GM12878 (cell line): ENCODE data around the gene ZNF396. TPM values are rescaled to one million over a fixed set of nuclear protein-coding genes. Genes with fewer than 3 reads are reported as not detected.

Experiments used
- ATAC-seq: fragments of 200-7000 bp; cut with Tn5 transposase; 3 replicates; pipeline ENCODE4 v1.9.1; 2020; ENCODE audit warnings: mild to moderate bottlenecking, moderate library complexity
- BruUV-seq: library from RNA; stranded (reverse); fragments of 400-500 nt; replicated peaks from 2 replicates; lab custom pipeline; 2021; lab: Mats Ljungman, UMichigan
- CTCF ChIA-PET: fragments of 300-600 bp; sonication (Branson Sonifier 250); formaldehyde crosslinking; extraction: SDS; loops from one replicate; lab custom pipeline; 2021; ENCODE audit warnings: inconsistent platforms; lab: Yijun Ruan, JAX
- POLR2A ChIA-PET: fragments of 350-600 bp; formaldehyde crosslinking; extraction: SDS; loops from one replicate; lab custom pipeline; 2021; ENCODE audit warnings: inconsistent platforms; lab: Charles Lee
- RAD21 ChIA-PET: fragments of 300-600 bp; sonication (Branson Sonifier 250); formaldehyde crosslinking; loops from one replicate; lab custom pipeline; 2023; ENCODE audit warnings: antibody characterized with exemption; ENCODE audit not compliant: unreplicated experiment; lab: Charles Lee
- SMC1A ChIA-PET: fragments of 300-600 bp; sonication (Branson Sonifier 250); formaldehyde crosslinking; loops from one replicate; lab custom pipeline; 2023; ENCODE audit not compliant: unreplicated experiment, uncharacterized antibody; lab: Charles Lee
- DNase-seq: peaks from one replicate; pipeline ENCODE4 v3.0.0-alpha.2; 2011; ENCODE audit warnings: low read depth, low spot score
- FAIRE-seq: peaks from 3 replicates; lab custom pipeline; 2011; peaks lifted over from hg19 to GRCh38; lab: Jason Lieb, UNC
- H2AFZ ChIP-seq: 2 replicates; pipeline ENCODE4 v1.6.0; 2011; ENCODE audit warnings: low read depth, low read length, control low read depth; ENCODE audit not compliant: control insufficient read depth
- H3K27ac ChIP-seq: 2 replicates; pipeline ENCODE4 v1.5.1; 2011; ENCODE audit warnings: control low read depth; ENCODE audit not compliant: control insufficient read depth, insufficient read depth
- H3K27me3 ChIP-seq, 2 experiments: replicated peaks in 1 of 2; 2 replicates each; pipeline versions ENCODE4 v1.6.0 to v1.6.1; 2011; ENCODE audit warnings: low read length in 1 of 2; ENCODE audit not compliant: control insufficient read depth in 2 of 2, insufficient read depth in 2 of 2
- H3K36me3 ChIP-seq, 2 experiments: 2 replicates each; pipeline ENCODE4 v1.5.1; 2011; ENCODE audit warnings: low read length in 1 of 2; ENCODE audit not compliant: control insufficient read depth in 2 of 2, insufficient read depth in 2 of 2
- H3K4me1 ChIP-seq: 2 replicates; pipeline ENCODE4 v1.6.1; 2011; ENCODE audit warnings: mild to moderate bottlenecking, low read length, moderate library complexity, mixed read lengths; ENCODE audit not compliant: control insufficient read depth, insufficient read depth
- H3K4me2 ChIP-seq: 2 replicates; pipeline ENCODE4 v1.6.0; 2011; ENCODE audit warnings: control low read depth; ENCODE audit not compliant: control insufficient read depth, insufficient read depth
- H3K4me3 ChIP-seq: fragments of 200-600 bp; sonication (generic); 2 replicates; pipeline ENCODE4 v1.5.1; 2016
- H3K79me2 ChIP-seq: 2 replicates; pipeline ENCODE4 v1.6.0; 2011; ENCODE audit warnings: low read length; ENCODE audit not compliant: control insufficient read depth, insufficient read depth
- H3K9ac ChIP-seq: 2 replicates; pipeline ENCODE4 v1.8.0; 2011; ENCODE audit warnings: low read length, control low read depth, mixed read lengths; ENCODE audit not compliant: control insufficient read depth, insufficient read depth
- H3K9me3 ChIP-seq: replicated peaks from 3 replicates; pipeline ENCODE4 v1.5.1; 2011; ENCODE audit warnings: mild to moderate bottlenecking, low read length; ENCODE audit not compliant: control insufficient read depth, insufficient read depth
- H4K20me1 ChIP-seq: 2 replicates; pipeline ENCODE4 v1.6.0; 2011; ENCODE audit not compliant: control insufficient read depth, insufficient read depth
- CHD1 ChIP-seq: IDR thresholded peaks from 2 replicates; pipeline ENCODE4 v1.6.1; 2012; ENCODE audit warnings: low read depth, low read length, improper control_type of control experiment
- CREB1 ChIP-seq: IDR thresholded peaks from 2 replicates; pipeline ENCODE4 v1.6.1; 2012; ENCODE audit warnings: low read depth, mild to moderate bottlenecking, inconsistent platforms
- EED ChIP-seq: sonication (generic); IDR thresholded peaks from 2 replicates; pipeline ENCODE4 v1.6.1; 2016; ENCODE audit warnings: antibody characterized with exemption, low read depth
- KDM1A ChIP-seq: fragments of 200-600 bp; sonication (generic); IDR thresholded peaks from 2 replicates; pipeline ENCODE4 v1.6.1; 2016; ENCODE audit warnings: borderline replicate concordance
- NBN ChIP-seq: fragments of 450-650 bp; IDR thresholded peaks from 2 replicates; pipeline ENCODE4 v1.6.1; 2016
- SMARCA5 ChIP-seq: fragments of 450-650 bp; IDR thresholded peaks from 2 replicates; pipeline ENCODE4 v1.6.1; 2017; ENCODE audit warnings: mild to moderate bottlenecking
- SREBF2 ChIP-seq: IDR thresholded peaks from 2 replicates; pipeline ENCODE4 v1.6.1; 2012; ENCODE audit warnings: mild to moderate bottlenecking, low read length
- TBL1XR1 ChIP-seq: IDR thresholded peaks from 2 replicates; pipeline ENCODE4 v1.6.1; 2012; ENCODE audit warnings: low read depth, low read length, improper control_type of control experiment
- ZNF217 ChIP-seq: fragments of 450-650 bp; IDR thresholded peaks from 2 replicates; pipeline ENCODE4 v1.6.1; 2017; ENCODE audit warnings: antibody characterized with exemption, mild to moderate bottlenecking
- WGBS: methylation state at CpG from one replicate; pipeline ENCODE4 v1.1.6; 2016; ENCODE audit warnings: low lambda C conversion rate; ENCODE audit not compliant: insufficient replicate concordance, insufficient coverage; ENCODE audit errors: missing lambda C conversion rate; 5-methylcytosine and 5-hydroxymethylcytosine counted together
- in situ Hi-C: fragments of 300-500 bp; cut with MboI; formaldehyde crosslinking; loops from 9 replicates; pipeline ENCODE4 v1.14.3; 2018; ENCODE audit warnings: mixed read lengths
- intact Hi-C: fragments of 100-400 bp; cut with micrococcal nuclease; formaldehyde crosslinking; loops from one replicate; pipeline ENCODE4 v1.14.2; 2022; ENCODE audit not compliant: unreplicated experiment
- polyA plus RNA-seq, 11 experiments: library from polyadenylated mRNA; depleted of rRNA in 4 of 11; unstranded in 6 of 11; stranded (reverse) in 5 of 11; fragments of >200 nt; fragmentation: Nextera tagmentation in 4 of 11; fragmentation: Illumina TruSeq in 1 of 11; extraction: Ambion mirVana in 4 of 11; extraction: Trizol in 1 of 11; gene quantifications; 1 replicate in 1 of 11; 2 replicates in 10 of 11; pipeline versions ENCODE4 v1.2.1 to v1.2.3, GENCODE V29; 2011 to 2016; ENCODE audit warnings: inconsistent platforms in 2 of 11, missing spikeins in 2 of 11, low read depth in 1 of 11
- total RNA-seq, 4 experiments: library from RNA; depleted of rRNA in 3 of 4; stranded (reverse); fragments of >200 nt in 3 of 4; fragmentation: Illumina TruSeq in 1 of 4; extraction: Trizol in 1 of 4; gene quantifications; 2 replicates each; pipeline versions ENCODE4 v1.2.1 to v1.2.3, GENCODE V29; 2013 to 2021
- TF ChIP-seq, protein P1 (sequence below): fragments of 450-650 bp; IDR thresholded peaks from 2 replicates; pipeline ENCODE4 v1.6.1; 2016; ENCODE audit warnings: mild to moderate bottlenecking

Gene ZNF396
- total and polyA plus RNA-seq, 10 of the 15 experiments (the other 5 are each of a cell fraction or from before 2014, with no cell fraction given): 0.14 to 0.79 (median 0.47) TPM

DNA sequence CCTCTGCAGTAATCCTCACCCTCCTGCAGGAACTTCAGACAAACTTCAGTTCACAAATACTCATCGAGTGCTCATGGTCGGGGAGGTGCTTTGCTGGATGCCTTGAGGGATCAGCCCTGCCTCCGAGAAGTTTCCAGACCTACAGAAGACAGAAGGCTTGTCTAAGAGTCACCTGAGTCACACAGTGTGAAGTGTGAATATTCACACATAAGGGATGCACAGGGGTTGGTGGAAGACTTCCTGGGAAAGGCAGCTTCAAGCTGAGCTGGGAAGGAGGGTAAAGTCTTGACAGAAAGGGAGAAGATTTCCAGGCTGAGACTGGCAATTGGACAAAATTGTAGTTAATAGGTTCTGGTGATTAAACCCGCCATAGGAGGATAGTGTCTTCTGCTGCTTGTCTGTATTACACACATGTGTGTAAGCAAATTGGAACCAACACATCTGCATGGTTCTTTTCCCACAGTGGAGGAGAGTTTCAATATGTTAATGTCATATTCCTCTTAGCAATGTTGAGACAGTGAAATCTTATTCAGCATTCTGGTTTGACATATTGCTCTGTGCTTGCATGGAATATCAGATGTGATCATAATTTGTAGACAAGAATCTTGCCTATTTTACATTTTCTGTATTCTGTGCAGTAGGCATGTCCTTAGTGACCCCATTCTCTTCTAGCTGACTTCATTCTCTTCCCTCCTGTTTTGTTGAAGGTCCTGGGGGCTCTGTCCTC lies 34.7 kb upstream of the ZNF396 start:
- DNase-seq: no peak
- no peak overlapping the region for H3K9ac ChIP-seq
- no peak overlapping the region for H3K27ac ChIP-seq
- no peaks in the 10 kb centered on the region for H3K79me2 ChIP-seq
- no peaks in the 10 kb centered on the region for H3K36me3 ChIP-seq
- POLR2A ChIA-PET: interaction anchor here (1.5 kb wide), 1 partner anchor 83 kb away, joined by 4 read pairs; no protein-coding TSS in a partner anchor
- CTCF ChIA-PET: interaction anchor here (1.8 kb wide), 1 partner anchor 26 kb away, joined by 6 read pairs; no protein-coding TSS in a partner anchor
- H3K27me3 ChIP-seq: no peaks in the 10 kb centered on the region
- no peak for FAIRE-seq
- in situ Hi-C loops: loop anchor here (5.0 kb wide), 1 partner anchor 166 kb away; no protein-coding TSS in a partner anchor
- no peak for TF ChIP-seq ZNF217
- TF ChIP-seq CHD1: no peak
- TF ChIP-seq EED: no peak
- TF ChIP-seq KDM1A: no peak
- TF ChIP-seq, protein P1, sequence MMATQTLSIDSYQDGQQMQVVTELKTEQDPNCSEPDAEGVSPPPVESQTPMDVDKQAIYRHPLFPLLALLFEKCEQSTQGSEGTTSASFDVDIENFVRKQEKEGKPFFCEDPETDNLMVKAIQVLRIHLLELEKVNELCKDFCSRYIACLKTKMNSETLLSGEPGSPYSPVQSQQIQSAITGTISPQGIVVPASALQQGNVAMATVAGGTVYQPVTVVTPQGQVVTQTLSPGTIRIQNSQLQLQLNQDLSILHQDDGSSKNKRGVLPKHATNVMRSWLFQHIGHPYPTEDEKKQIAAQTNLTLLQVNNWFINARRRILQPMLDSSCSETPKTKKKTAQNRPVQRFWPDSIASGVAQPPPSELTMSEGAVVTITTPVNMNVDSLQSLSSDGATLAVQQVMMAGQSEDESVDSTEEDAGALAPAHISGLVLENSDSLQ: no peak
- TF ChIP-seq SREBF2: no peak
- TF ChIP-seq TBL1XR1: no peak
- no peak for TF ChIP-seq SMARCA5
- no peak for TF ChIP-seq NBN
- no peak for TF ChIP-seq CREB1
- peaks cover 37% of the 10 kb centered on the region for H3K4me1 ChIP-seq
- no peaks in the 10 kb centered on the region for H4K20me1 ChIP-seq
- H2AFZ ChIP-seq: no peak overlapping the region
- BruUV-seq: no TSS peak
- intact Hi-C loops: loop anchor here (2.0 kb wide), 1 partner anchor 171 kb away; no protein-coding TSS in a partner anchor
- no peak for ATAC-seq
- 90% methylated on average over 4 of the region's 4 CpGs for WGBS
- no peak overlapping the region for H3K4me2 ChIP-seq
- RAD21 ChIA-PET: interaction anchor here (2.7 kb wide), 1 partner anchor 100 kb away, joined by 13 read pairs; no protein-coding TSS in a partner anchor
- SMC1A ChIA-PET: interaction anchor here (1.2 to 4.4 kb wide), 5 partner anchors 15 to 209 kb away, joined by 3 to 18 read pairs (median 5); partner anchors contain the start of gene INO80C
- H3K9me3 ChIP-seq: no peaks in the 10 kb centered on the region
- H3K4me3 ChIP-seq: no peak overlapping the region
